K562 (cell line): Measurements from ENCODE around the gene ACTR3C. TPM values are rescaled to one million over a fixed set of nuclear protein-coding genes. Genes with fewer than 3 reads are reported as not detected.

ENCODE experiments used
- ARID1B ChIP-seq: fragments of 450-650 bp; IDR thresholded peaks from 2 replicates; pipeline ENCODE4 v1.6.1; 2016; ENCODE audit warnings: antibody characterized with exemption, mild to moderate bottlenecking, inconsistent platforms
- GTF2F1 ChIP-seq: IDR thresholded peaks from 2 replicates; pipeline ENCODE4 v1.6.1; 2011; ENCODE audit warnings: low read depth, low read length, improper control_type of control experiment
- HDAC1 ChIP-seq, 2 experiments: fragments of 450-650 bp; IDR thresholded peaks; 2 replicates each; pipeline ENCODE4 v1.6.1; 2016 to 2017; ENCODE audit warnings: inconsistent platforms in 1 of 2, mild to moderate bottlenecking in 1 of 2, moderate library complexity in 1 of 2
- NR2C1 ChIP-seq, 2 experiments: fragments of 450-650 bp; IDR thresholded peaks; 2 replicates each; pipeline ENCODE4 v1.6.1; 2017; ENCODE audit warnings: mild to moderate bottlenecking in 2 of 2, antibody characterized with exemption in 1 of 2, inconsistent platforms in 1 of 2, missing compliant biosample characterization in 1 of 2, missing genetic modification characterization in 1 of 2
- PHB2 ChIP-seq: fragments of 450-650 bp; IDR thresholded peaks from 2 replicates; pipeline ENCODE4 v1.6.1; 2017; ENCODE audit warnings: low read depth
- SMARCA5 ChIP-seq: fragments of 450-650 bp; IDR thresholded peaks from 2 replicates; pipeline ENCODE4 v1.6.1; 2016
- SMARCB1 ChIP-seq: IDR thresholded peaks from 2 replicates; pipeline ENCODE4 v1.6.1; 2011; ENCODE audit warnings: improper control_type of control experiment, low read depth; ENCODE audit not compliant: insufficient read length
- SPI1 ChIP-seq: IDR thresholded peaks from 2 replicates; pipeline ENCODE4 v1.6.1; 2011; ENCODE audit warnings: low read depth, low read length, control low read depth, borderline replicate concordance
- polyA plus RNA-seq, 8 experiments: library from polyadenylated mRNA; depleted of rRNA in 4 of 8; stranded (reverse) in 5 of 8; unstranded in 3 of 8; fragments of >200 nt; fragmentation: Nextera tagmentation in 2 of 8; fragmentation: Illumina TruSeq in 1 of 8; extraction: Ambion mirVana in 2 of 8; extraction: Trizol in 1 of 8; gene quantifications; 2 replicates each; pipeline versions ENCODE4 v1.2.1 to v1.2.3, GENCODE V29; 2011 to 2014; ENCODE audit warnings: inconsistent platforms in 1 of 8, missing spikeins in 1 of 8
- total RNA-seq, 7 experiments: library from RNA; depleted of rRNA in 6 of 7; stranded (reverse); fragments of >200 nt in 6 of 7; fragmentation: Illumina TruSeq in 2 of 7; extraction: Trizol in 2 of 7; gene quantifications; 2 replicates each; pipeline versions ENCODE4 v1.2.1 to v1.2.3, GENCODE V29; 2011 to 2021; ENCODE audit warnings: low replicate concordance in 1 of 7
- TF ChIP-seq, protein P1 (sequence below): fragments of 200-800 bp; sonication (Bioruptor generic); IDR thresholded peaks from 2 replicates; pipeline ENCODE4 v1.6.1; 2016; ENCODE audit warnings: missing genetic modification characterization, missing compliant biosample characterization
- TF ChIP-seq, protein P2 (sequence below), 2 experiments: fragments of 450-650 bp in 1 of 2; sonication (generic) in 1 of 2; formaldehyde crosslinking in 1 of 2; IDR thresholded peaks; 2 replicates each; pipeline versions ENCODE4 v1.7.1 to v1.9.0; 2016 to 2022; ENCODE audit warnings: inconsistent platforms in 1 of 2, mild to moderate bottlenecking in 1 of 2, missing genetic modification reagents in 1 of 2
- TF ChIP-seq, protein P3 (sequence below): fragments of 250-450 bp; sonication (Bioruptor Pico); IDR thresholded peaks from 2 replicates; pipeline ENCODE4 v1.4.0; 2020

Gene ACTR3C
- total and polyA plus RNA-seq, 9 of the 15 experiments (the other 6 are each of a cell fraction or from before 2014, with no cell fraction given): 9.0 to 35.4 (median 13.3) TPM

DNA sequence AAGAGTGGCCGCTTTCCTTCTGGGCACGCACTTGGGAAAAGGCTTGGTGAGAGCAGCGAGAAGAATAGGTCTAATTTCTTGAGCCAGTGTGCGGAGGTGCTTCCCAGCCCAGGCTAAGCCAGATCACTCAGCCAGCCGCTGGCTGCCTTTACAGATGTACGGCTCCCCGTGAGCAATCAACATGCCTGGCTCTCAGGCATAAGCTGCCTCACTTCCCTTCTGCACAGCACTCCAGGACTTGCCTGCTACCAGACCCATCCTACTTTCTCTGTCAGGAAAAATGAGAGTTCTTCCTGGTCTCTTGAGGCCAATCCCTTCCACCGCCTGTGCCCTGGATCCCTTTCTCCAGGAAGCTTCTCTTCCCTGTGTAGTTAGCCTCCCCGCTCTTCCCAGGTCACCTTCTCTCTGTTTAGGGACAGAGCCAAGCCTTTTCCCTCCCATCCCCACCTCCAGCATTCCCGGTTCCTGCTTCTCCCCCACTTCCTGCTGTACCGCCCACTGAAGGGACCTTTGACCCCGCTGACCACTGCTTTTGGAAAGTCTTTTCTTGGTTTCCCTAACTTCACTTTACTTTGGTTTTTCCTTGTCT, 1.1 kb upstream of the ACTR3C start (continued):
- TF ChIP-seq, protein P1, sequence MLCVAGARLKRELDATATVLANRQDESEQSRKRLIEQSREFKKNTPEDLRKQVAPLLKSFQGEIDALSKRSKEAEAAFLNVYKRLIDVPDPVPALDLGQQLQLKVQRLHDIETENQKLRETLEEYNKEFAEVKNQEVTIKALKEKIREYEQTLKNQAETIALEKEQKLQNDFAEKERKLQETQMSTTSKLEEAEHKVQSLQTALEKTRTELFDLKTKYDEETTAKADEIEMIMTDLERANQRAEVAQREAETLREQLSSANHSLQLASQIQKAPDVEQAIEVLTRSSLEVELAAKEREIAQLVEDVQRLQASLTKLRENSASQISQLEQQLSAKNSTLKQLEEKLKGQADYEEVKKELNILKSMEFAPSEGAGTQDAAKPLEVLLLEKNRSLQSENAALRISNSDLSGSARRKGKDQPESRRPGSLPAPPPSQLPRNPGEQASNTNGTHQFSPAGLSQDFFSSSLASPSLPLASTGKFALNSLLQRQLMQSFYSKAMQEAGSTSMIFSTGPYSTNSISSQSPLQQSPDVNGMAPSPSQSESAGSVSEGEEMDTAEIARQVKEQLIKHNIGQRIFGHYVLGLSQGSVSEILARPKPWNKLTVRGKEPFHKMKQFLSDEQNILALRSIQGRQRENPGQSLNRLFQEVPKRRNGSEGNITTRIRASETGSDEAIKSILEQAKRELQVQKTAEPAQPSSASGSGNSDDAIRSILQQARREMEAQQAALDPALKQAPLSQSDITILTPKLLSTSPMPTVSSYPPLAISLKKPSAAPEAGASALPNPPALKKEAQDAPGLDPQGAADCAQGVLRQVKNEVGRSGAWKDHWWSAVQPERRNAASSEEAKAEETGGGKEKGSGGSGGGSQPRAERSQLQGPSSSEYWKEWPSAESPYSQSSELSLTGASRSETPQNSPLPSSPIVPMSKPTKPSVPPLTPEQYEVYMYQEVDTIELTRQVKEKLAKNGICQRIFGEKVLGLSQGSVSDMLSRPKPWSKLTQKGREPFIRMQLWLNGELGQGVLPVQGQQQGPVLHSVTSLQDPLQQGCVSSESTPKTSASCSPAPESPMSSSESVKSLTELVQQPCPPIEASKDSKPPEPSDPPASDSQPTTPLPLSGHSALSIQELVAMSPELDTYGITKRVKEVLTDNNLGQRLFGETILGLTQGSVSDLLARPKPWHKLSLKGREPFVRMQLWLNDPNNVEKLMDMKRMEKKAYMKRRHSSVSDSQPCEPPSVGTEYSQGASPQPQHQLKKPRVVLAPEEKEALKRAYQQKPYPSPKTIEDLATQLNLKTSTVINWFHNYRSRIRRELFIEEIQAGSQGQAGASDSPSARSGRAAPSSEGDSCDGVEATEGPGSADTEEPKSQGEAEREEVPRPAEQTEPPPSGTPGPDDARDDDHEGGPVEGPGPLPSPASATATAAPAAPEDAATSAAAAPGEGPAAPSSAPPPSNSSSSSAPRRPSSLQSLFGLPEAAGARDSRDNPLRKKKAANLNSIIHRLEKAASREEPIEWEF (CRISPR knock-in tag): no peak
- TF ChIP-seq, protein P2, sequence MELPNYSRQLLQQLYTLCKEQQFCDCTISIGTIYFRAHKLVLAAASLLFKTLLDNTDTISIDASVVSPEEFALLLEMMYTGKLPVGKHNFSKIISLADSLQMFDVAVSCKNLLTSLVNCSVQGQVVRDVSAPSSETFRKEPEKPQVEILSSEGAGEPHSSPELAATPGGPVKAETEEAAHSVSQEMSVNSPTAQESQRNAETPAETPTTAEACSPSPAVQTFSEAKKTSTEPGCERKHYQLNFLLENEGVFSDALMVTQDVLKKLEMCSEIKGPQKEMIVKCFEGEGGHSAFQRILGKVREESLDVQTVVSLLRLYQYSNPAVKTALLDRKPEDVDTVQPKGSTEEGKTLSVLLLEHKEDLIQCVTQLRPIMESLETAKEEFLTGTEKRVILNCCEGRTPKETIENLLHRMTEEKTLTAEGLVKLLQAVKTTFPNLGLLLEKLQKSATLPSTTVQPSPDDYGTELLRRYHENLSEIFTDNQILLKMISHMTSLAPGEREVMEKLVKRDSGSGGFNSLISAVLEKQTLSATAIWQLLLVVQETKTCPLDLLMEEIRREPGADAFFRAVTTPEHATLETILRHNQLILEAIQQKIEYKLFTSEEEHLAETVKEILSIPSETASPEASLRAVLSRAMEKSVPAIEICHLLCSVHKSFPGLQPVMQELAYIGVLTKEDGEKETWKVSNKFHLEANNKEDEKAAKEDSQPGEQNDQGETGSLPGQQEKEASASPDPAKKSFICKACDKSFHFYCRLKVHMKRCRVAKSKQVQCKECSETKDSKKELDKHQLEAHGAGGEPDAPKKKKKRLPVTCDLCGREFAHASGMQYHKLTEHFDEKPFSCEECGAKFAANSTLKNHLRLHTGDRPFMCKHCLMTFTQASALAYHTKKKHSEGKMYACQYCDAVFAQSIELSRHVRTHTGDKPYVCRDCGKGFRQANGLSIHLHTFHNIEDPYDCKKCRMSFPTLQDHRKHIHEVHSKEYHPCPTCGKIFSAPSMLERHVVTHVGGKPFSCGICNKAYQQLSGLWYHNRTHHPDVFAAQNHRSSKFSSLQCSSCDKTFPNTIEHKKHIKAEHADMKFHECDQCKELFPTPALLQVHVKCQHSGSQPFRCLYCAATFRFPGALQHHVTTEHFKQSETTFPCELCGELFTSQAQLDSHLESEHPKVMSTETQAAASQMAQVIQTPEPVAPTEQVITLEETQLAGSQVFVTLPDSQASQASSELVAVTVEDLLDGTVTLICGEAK (IDR thresholded peaks at IDR 0.05): no peak
- TF ChIP-seq, protein P2 (CRISPR knock-in tag; IDR thresholded peaks at IDR 0.05): 0 out of 2 replicates have a peak, but pooled peaks have one; percentile 22
- TF ChIP-seq ARID1B: peak; percentile 27; the same call in 1 of the 2 replicates
- TF ChIP-seq SMARCA5: peak; percentile 23; the same call in 1 of the 2 replicates
- TF ChIP-seq, protein P3, sequence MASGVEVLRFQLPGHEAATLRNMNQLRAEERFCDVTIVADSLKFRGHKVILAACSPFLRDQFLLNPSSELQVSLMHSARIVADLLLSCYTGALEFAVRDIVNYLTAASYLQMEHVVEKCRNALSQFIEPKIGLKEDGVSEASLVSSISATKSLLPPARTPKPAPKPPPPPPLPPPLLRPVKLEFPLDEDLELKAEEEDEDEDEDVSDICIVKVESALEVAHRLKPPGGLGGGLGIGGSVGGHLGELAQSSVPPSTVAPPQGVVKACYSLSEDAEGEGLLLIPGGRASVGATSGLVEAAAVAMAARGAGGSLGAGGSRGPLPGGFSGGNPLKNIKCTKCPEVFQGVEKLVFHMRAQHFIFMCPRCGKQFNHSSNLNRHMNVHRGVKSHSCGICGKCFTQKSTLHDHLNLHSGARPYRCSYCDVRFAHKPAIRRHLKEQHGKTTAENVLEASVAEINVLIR: no peak
- TF ChIP-seq SMARCB1: peak; percentile 85
- 0 out of 2 replicates have a peak, but pooled peaks have one; percentile 17 for TF ChIP-seq SPI1
- 0 out of 2 replicates have a peak, but pooled peaks have one; percentile 21 for TF ChIP-seq GTF2F1
- peak in 1 of 2 experiments; percentile 27; a peak in 1 of 4 replicates for TF ChIP-seq HDAC1 (IDR thresholded peaks at IDR 0.05)
- TF ChIP-seq PHB2: 0 out of 2 replicates have a peak, but pooled peaks have one; percentile 45
- peak; percentile 85 for TF ChIP-seq NR2C1 (IDR thresholded peaks at IDR 0.05)
- TF ChIP-seq NR2C1 (tag; IDR thresholded peaks at IDR 0.05): peak; percentile 84
